ENCODE results near the gene PPP1CB. TPM values are rescaled to one million over a fixed set of nuclear protein-coding genes. Genes with fewer than 3 reads are reported as not detected.

PPP1CB gene
- total RNA-seq, 1 donor from 2014 or later = 176 TPM

- no peaks in the 10 kb centered on the region for H3K27me3 Mint-ChIP-seq (ENCODE audit: low read depth)
- H3K36me3 Mint-ChIP-seq (ENCODE audit: low read depth) = peaks cover 20% of the 10 kb centered on the region
- TF ChIP-seq, protein P1, sequence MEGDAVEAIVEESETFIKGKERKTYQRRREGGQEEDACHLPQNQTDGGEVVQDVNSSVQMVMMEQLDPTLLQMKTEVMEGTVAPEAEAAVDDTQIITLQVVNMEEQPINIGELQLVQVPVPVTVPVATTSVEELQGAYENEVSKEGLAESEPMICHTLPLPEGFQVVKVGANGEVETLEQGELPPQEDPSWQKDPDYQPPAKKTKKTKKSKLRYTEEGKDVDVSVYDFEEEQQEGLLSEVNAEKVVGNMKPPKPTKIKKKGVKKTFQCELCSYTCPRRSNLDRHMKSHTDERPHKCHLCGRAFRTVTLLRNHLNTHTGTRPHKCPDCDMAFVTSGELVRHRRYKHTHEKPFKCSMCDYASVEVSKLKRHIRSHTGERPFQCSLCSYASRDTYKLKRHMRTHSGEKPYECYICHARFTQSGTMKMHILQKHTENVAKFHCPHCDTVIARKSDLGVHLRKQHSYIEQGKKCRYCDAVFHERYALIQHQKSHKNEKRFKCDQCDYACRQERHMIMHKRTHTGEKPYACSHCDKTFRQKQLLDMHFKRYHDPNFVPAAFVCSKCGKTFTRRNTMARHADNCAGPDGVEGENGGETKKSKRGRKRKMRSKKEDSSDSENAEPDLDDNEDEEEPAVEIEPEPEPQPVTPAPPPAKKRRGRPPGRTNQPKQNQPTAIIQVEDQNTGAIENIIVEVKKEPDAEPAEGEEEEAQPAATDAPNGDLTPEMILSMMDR (conservative IDR thresholded peaks at IDR 0.05) = no peak
- H3K9me3 Mint-ChIP-seq = peaks cover 4% of the 10 kb centered on the region
- H3K4me3 Mint-ChIP-seq = no peak overlapping the region
- no peak for DNase-seq (ENCODE audit: low read depth, low spot score)
- H3K4me1 Mint-ChIP-seq = no peaks in the 10 kb centered on the region
- H3K27ac Mint-ChIP-seq (ENCODE audit: unreplicated experiment) = no peak overlapping the region
These were observed 50.1 kb downstream of the PPP1CB start for GRCh38 chr2:28801726-28802125.

DNA sequence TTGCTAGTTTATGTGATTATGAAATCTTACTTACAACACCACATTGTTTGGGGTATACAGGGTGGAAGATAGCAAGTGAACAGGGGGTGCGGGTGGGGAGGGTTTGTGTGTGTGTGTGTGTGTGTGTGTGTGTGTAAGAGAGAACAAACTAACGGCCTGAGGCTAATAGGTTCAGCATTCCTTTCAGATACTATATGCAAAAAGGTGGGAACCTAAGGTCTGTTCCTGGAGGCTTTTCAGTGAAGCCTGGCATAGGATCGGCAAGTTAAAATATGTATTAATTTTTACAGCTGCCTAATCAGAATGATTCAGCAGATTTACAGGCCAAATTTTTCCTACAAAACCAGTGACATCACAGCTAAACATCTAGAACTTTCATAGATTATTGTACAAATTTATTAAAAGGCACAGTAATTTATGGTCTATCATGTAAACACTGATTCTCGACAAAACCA lies 51.4 kb downstream of the PPP1CB start:
- no peaks in the 10 kb centered on the region for H3K4me1 Mint-ChIP-seq
- H3K9me3 Mint-ChIP-seq = no peaks in the 10 kb centered on the region
- H3K4me3 Mint-ChIP-seq = no peak overlapping the region
- TF ChIP-seq, protein P1 (conservative IDR thresholded peaks at IDR 0.05) = no peak
- DNase-seq (ENCODE audit: low read depth, low spot score) = no peak
- peaks cover 8% of the 10 kb centered on the region for H3K36me3 Mint-ChIP-seq (ENCODE audit: low read depth)
- no peaks in the 10 kb centered on the region for H3K27me3 Mint-ChIP-seq (ENCODE audit: low read depth)
- no peak overlapping the region for H3K27ac Mint-ChIP-seq (ENCODE audit: unreplicated experiment)

DNA sequence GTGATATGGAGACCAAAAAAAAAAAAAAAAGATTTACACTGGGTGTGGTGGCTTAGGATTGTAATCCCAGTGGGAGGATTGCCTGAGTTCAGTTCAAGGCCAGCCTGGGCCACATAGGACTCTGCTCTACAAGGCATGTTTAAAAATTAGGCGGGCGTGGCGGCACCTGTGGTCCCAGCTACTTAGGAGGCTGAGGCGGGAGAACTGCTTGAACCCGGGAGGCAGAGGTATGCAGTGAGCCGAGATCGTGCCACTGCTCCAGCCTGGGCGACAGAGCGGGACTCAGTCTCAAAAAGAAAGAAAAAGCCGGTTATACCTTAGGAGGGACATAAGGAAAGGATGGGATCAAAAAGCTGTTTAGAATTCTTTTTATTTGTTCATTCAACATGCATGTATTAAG lies 58.3 kb downstream of the PPP1CB start:
- Mint-ChIP-seq H3K36me3 (ENCODE audit: low read depth) (peaks cover 5% of the 10 kb centered on the region), H3K4me1 (peaks cover 17% of the 10 kb centered on the region), H3K27ac (ENCODE audit: unreplicated experiment) (peak overlapping the region; percentile 39), H3K9me3 (no peaks in the 10 kb centered on the region), H3K27me3 (ENCODE audit: low read depth) (no peaks in the 10 kb centered on the region), H3K4me3 (peak overlapping the region; percentile 80)
- DNase-seq (ENCODE audit: low read depth, low spot score) = no peak
- TF ChIP-seq, protein P1 (conservative IDR thresholded peaks at IDR 0.05) = no peak

- DNase-seq (ENCODE audit: low read depth, low spot score) = peak; percentile 65
- H3K36me3 Mint-ChIP-seq (ENCODE audit: low read depth) = peaks cover 5% of the 10 kb centered on the region
- TF ChIP-seq, protein P1 (conservative IDR thresholded peaks at IDR 0.05) = no peak
- peak within 1 kb of the TSS; percentile 59 for H3K27ac Mint-ChIP-seq (ENCODE audit: unreplicated experiment)
- no peaks in the 10 kb centered on the region for H3K27me3 Mint-ChIP-seq (ENCODE audit: low read depth)
- peak within 1 kb of the TSS; percentile 80 for H3K4me3 Mint-ChIP-seq
- H3K4me1 Mint-ChIP-seq = peaks cover 17% of the 10 kb centered on the region
- no peaks in the 10 kb centered on the region for H3K9me3 Mint-ChIP-seq
These were observed 59.0 kb downstream of the PPP1CB start, which contains the start of gene SPDYA for GRCh38 chr2:28810384-28811285. Gene SPDYA (plus strand): TSS chr2:28810834. CDS start chr2:28816015, 5,181 bp downstream.

DNA sequence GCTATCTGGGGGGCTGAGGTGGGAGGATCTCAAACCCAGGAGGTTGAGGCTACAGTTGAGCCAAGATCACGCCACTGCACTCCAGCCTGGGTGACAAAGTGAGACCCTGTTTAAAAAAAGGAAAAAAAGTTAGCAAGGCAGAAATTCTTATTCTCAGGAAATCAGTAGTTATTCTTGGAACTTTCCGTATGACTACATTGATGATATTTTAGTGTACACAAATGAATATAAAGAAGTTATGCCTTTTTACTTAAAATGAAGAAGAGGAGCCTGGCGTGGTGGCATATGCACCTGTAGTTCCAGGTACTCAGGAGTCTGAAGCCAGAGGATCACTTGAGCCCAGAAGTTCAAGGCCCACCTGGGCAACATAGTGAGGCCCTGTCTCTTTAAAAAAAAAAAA lies 66.4 kb downstream of the PPP1CB start:
- Mint-ChIP-seq H3K4me1 (peaks cover 3% of the 10 kb centered on the region), H3K36me3 (ENCODE audit: low read depth) (no peaks in the 10 kb centered on the region), H3K9me3 (no peaks in the 10 kb centered on the region), H3K4me3 (no peak overlapping the region), H3K27ac (ENCODE audit: unreplicated experiment) (no peak overlapping the region), H3K27me3 (ENCODE audit: low read depth) (no peaks in the 10 kb centered on the region)
- no peak for DNase-seq (ENCODE audit: low read depth, low spot score)
- TF ChIP-seq, protein P1 (conservative IDR thresholded peaks at IDR 0.05) = no peak

All from neural crest cell (in vitro differentiated cells).